SW480 (cell line): ENCODE measurements around the gene VPREB1.
"Not testable (repeated sequence)": the region's sequence is repeated elsewhere in the genome, so short reads cannot be mapped to it uniquely, and the experiment has no call there.

Source experiments
- DNase-seq: peaks from one replicate; pipeline ENCODE4 v3.0.0-alpha.2; 2016; ENCODE audit warnings: low spot score

VPREB1 gene

DNA sequence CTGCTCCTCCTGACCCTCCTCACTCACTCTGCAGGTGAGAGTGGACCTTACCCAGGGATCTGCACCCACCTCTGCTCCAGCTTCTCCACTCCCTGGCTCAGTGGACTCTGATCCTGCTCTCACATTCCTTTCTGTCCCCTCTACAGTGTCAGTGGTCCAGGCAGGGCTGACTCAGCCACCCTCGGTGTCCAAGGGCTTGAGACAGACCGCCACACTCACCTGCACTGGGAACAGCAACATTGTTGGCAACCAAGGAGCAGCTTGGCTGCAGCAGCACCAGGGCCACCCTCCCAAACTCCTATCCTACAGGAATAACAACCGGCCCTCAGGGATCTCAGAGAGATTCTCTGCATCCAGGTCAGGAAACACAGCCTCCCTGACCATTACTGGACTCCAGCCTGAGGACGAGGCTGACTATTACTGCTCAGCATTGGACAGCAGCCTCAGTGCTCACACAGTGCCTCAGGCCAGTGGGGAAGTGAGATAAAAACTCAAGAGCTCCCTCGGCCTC lies 29.7 kb upstream of the VPREB1 start:
- DNase-seq = peak; percentile 23

DNA sequence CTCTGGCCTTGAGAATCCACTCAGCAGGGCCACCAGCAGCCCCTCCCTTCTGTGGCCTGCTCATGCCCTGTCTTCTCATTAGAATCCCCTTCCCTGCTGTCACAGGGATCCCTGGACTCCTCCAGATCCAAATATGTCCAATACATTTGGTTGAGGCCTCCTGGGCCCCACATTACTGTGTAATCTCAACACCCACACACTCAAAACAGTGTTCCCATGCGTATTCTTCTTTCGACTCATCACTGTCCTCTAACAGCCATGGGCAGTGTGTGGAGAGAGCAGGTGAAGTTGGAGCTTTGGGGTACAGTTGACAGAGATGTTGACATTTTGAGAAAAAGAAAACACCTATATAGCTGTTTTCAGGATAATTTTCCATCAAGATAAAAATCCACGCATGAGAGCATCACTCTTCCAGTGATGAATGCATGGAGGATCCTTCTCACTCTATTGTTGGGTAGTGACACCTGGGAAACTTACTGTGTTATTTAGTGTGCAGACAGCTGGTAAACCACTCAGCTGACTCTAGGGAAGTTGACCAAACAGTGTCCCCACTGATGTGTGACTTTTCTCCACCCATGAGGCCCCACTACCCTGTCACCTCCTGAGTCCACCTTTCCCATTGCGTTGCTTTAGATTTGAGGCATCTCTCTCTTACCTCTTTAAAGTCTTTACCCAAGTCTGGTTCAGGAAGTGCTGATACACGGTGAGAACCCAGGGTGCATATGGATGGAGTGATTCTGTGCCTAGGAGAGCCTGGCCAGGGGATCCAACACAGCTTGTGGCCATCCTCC lies 28.7 kb upstream of the VPREB1 start:
- no peak for DNase-seq

DNA sequence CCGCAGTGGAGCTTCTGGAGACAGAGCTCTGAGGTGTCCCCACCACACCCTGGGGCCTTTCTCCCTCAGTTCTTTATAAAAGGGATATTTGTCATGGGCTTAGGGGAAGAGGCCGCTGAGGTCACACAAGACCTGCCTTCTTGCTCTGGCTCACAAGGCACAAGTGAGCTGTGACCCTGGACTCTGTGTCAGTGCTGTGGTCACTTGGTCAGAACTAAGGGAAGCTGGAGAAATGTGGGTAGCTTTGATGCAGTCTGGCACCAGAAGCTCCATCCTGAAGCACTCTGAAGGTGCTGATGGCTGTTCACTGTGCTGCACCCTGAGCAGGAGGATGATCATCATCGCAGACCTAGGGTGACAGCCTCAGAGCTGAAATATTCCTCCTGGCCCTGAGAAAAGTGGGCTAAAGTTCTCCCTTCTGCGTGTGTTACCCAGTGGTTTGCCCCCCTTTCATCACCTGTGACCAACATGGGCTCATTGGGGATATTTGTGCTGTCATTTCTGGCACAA lies 28.1 kb upstream of the VPREB1 start:
- no peak for DNase-seq

DNA sequence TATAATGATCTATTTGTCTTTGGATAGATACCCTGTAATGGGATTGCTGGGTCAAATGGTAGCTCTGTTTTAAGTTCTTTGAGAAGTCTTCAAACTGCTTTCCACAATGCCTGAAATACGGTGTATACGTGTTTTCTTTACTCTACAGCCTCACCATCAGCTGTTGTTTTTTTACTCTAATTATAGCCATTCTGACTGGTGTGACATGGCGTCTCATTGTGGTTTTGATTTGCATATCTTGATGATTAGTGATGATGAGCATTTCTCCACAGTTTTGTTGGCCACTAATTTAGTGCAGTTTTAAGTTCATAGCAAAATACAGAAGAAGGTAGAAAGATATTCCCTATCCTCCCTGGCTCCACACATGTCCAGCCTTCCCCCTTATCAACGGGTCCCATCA lies 26.3 kb upstream of the VPREB1 start:
- DNase-seq = no peak

DNA sequence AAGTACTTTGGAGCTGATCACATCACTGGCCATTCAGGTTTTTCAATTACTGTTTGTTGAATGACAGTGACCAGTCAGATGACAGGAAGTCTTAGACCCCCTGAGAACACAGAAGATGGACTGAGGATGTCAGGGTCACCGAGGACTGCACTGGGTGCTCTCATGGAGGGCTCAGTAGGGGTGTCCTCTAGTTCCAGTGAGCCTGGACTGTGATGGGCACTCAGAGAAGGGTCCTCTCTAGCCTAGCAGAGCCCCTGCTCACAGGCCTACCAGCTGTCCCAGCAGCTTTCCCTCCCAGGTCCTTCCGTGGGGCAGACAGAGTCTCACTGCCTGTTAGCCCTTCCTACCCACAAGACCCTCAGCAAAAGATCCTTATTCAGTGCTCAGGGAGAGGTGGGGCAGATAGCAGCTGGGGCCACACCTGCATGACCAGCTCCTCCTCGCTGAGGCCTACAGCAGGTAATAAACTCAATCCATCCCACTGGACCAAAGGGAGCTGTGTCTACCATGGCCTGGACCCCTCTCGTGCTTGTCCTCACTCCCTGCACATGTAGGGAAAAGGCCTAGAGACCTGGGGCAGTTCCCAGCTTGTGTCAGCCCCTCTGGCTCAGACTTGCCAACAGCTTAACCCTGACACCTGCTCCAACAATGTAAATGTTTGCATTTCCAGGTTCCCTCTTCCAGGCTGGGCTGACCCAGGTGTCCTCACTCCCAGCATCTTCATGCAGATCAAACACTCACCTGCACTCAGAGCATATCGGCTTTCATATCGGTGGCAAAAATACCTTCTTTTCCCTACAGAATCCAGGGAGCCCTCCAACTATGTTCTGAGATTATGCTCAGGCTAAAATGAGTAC lies 25.2 kb upstream of the VPREB1 start:
- no peak for DNase-seq

- not testable (repeated sequence) for DNase-seq
These were observed 23.5 kb upstream of the VPREB1 start for GRCh38 chr22:22221043-22221442.

DNA sequence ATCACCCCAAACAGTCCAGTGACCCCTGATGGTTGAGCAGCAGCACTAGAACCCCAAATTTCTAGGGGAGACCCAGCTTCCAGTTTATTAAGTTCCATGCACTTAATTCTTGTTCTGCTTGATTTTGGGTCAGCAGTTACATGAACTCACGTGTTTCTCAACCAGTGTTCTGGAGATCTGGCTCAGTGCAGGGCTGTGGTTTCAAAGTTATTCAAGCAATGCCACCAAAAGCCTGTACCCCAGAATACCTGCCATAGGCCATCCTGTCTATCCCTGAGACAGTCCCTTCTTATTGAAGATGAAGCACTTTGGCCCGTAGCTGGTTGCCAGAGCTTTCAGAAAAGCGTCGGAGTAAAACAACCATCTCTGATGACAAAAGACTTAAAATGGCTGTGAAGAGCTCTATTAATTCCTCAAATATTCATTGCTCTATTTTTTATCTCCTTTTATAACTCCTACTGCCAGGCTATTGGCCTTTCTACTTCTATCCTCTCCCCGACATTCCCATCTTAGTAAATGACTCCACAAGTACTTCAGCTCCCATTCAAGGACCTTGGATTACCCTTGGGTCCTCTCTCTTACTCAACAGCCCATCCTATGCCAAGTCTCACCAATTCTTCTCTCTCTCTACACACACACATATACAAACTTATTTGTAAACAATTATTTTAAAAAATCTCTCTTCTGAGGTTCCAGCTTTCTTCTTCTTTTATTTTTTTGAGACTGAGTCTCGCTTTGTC lies 18.0 kb upstream of the VPREB1 start:
- DNase-seq = no peak

DNA sequence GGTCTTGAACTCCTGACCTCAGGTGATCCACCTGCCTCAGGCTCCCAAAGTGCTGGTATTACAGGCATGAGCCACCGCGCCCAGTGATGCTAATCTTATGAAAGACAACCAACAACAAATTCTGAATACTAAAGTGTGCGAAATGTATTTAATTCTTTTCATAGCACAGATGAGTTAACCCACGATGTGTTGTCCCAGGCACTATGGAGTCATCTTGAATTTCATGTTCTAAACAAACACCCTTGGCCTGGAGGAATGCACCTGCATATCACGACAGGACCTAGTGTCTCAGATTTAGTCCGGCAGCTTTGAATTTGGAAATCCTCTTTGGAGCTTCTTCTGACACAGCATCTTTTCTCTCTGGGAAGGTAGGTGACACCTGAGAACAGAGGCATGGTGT lies 16.2 kb upstream of the VPREB1 start:
- no peak for DNase-seq

DNA sequence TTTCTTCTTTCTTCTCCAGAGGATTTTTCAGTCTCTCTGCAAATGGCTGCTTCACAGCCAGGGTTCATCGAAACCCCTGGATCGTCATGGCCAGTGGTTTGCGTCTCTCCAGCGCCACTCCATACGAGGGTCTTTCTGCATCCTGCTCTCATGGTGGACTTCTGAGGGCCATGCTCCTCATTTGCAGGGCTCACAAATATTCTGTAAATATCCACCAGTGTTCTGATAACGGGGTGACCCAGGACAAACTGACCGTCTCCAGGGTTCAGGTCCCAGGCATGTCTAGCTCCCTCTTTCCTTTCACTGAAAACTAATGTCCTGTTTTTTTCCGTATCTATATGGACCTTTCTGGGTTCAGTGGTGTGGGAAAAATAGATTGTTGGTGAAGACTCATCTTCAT lies 15.7 kb upstream of the VPREB1 start:
- DNase-seq = no peak

- no peak for DNase-seq
These were observed 14.7 kb upstream of the VPREB1 start for GRCh38 chr22:22229683-22230420.

DNA sequence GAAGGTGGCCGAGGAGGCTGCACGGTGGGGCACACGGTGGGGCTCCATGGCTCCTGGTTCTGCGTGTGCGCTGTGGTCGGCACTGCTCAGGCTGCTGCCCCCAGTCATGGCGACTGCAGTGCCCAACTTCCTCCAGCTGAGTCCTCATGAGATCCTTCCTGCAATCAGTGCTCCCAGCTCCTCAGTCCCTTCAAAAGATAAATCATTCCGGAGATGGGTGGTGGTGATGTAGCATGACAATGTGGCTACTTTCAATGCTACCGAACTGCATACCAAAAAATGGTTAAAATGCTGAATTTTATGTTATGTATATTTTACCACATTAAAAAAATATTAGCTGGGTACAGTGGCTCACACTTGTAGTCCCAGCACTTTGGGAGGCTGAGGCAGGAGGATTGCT lies 14.1 kb upstream of the VPREB1 start:
- no peak for DNase-seq

DNA sequence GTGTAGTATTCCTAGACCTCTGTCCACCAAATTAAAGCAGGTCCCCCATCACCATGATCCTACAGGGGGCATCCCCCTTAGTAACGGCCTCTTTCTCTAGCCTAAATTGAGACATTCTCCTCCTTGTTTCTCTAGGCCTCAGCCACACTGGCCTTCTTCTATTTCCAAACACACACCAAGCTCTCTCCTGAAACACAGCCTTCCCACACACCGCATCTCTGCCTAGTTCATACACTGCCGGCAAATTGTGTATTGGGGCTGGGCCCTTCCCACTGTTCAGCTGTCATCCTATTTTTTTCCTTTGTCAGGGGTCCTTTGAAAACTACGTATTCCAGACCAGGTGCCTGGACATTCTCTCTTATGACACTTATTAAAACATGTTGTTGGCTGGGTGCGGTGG lies 11.5 kb upstream of the VPREB1 start:
- DNase-seq = no peak

DNA sequence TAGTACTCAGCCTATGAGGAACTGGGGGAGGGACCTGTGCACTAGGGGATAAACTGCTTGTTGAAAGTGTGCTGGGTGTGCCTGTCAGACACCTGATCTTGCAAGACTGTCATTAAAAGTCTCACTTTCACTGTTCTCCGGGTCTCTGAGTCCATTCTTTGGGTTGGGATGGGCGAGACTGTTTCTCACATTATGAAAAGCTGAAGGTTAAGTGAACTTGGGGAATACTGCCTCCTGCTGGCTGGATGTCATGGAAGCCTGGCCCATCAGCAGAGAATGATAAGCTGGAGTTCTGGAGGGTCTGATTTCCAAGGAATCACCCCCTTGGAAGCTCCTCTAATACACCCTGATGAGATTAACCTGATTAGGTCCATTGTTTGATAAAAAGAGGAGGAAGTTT lies 9.0 kb upstream of the VPREB1 start:
- DNase-seq = no peak

- no peak for DNase-seq
These were observed 7.1 kb upstream of the VPREB1 start for GRCh38 chr22:22237521-22237920.

DNA sequence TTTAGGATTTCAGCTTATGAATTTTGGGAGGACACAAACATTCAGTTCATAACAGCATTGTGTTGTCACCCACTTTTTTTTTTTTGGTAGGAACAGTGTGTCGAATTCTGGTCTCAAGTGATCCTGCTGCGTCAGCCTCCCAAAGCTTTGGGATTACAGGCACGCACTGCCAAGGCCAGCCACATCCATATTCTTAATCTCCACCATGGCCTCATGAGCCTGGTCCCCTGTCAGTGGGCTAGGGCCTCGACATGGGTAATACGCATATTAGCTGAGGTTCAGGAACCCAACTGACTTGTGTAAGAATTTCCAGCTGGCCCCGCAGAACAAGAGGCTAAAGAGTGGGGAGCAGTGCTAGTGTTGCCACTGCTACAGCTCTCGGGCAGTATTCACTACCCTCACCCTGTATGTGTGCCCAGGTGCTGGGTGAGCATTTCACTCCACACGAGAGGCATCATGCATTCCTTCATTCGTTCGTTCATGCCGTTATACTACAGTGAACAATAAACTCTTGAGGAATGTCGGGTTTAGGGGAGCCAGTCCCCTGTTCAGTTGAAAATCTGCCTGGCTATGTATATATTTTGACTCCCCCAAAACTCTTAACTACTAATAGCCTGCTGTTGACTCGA lies 5.2 kb upstream of the VPREB1 start:
- DNase-seq = no peak

GRCh38 chr22:22241554-22241898 lies 3.1 kb upstream of the VPREB1 start:
- DNase-seq = no peak

- no peak for DNase-seq
These were observed 2.1 kb upstream of the VPREB1 start for GRCh38 chr22:22242488-22242887.

GRCh38 chr22:22243033-22243680 lies 1.4 kb upstream of the VPREB1 start:
- no peak for DNase-seq

DNA sequence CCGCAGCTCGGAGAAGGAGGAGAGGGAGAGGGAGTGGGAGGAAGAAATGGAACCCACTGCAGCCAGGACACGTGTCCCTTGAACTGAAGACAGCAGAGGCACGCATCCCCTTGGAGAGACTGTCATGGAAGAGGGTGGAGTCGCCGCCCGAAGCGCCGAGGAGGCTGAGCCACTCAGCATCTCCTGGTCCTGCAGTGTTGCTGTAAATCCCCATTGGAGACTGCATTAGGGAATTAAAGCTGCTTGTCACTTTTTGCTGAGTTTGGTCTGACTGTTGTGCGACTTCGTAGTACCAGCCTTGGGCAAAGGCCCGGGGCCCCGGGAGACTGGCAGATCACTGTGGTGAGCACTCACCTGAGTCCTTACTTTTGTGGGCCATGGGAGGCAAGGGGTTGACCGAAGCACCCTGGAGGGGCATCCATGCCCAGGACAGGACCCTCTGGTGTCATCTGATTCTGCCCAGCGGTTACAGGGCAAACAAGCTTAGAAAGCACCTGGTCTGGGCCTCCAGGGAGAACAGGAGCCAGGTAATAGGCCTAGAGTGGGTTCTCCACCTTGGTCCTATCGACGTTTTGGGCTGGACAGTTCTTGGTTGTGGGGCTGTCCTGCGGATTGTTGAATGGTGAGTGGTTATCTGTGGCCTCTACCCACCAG lies 797 bp downstream of the VPREB1 start:
- no peak for DNase-seq

DNA sequence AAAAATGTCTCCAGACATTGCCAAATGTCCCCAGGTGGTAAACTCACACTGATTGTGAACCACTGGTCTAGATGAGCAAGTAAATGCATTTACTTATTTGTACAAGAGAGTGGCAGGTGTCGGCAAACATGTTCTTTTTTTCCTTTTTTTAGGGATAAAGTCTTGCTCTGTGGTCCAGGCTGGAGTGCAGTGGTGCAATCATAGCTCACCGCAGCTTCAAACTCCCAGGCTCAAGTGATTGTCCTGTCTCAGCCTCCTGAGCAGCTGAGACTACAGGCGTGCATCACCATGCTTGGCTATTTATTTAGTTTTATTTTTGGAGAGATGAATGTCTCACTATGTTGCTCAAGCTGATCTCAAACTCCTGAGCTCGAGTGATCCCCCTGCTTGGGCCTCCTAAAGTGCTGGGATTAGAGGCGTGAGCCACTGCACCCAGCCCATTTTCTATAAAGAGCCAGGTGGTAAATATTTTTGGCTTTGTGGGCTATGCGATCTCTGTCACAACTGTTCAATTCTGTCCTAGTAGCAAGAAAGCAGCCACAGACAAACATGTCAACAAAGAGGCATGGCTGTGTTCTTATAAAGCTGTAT lies 1.4 kb downstream of the VPREB1 start:
- DNase-seq = peak; percentile 14
